A673 (cell line): Measurements from ENCODE around the gene CIART. TPM values are rescaled to one million over a fixed set of nuclear protein-coding genes. Genes with fewer than 3 reads are reported as not detected.

ENCODE experiments used
- BruUV-seq: library from RNA; stranded (reverse); fragments of 400-500 nt; replicated peaks from 2 replicates; lab custom pipeline; 2021; lab: Mats Ljungman, UMichigan
- CTCF ChIA-PET: fragments of 300-600 bp; sonication (Branson Sonifier 250); formaldehyde crosslinking; loops from one replicate; lab custom pipeline; 2022; ENCODE audit warnings: antibody characterized with exemption; lab: Charles Lee
- POLR2A ChIA-PET: fragments of 300-600 bp; sonication (Branson Sonifier 250); formaldehyde crosslinking; loops from one replicate; lab custom pipeline; 2022; ENCODE audit warnings: antibody characterized with exemption; ENCODE audit not compliant: low non-redundant PET; lab: Charles Lee
- DNase-seq: peaks from one replicate; pipeline ENCODE4 v3.0.0-alpha.2; 2015; ENCODE audit warnings: low spot score
- H3K27ac ChIP-seq: fragments of 200-600 bp; sonication (generic); 2 replicates; pipeline ENCODE4 v1.5.1; 2016; ENCODE audit warnings: mixed run types, low read depth, mild to moderate bottlenecking, mixed read lengths, antibody characterized with exemption, low read length; ENCODE audit not compliant: poor library complexity, severe bottlenecking
- H3K27me3 ChIP-seq: fragments of 200-600 bp; sonication (generic); replicated peaks from 2 replicates; pipeline ENCODE4 v1.6.1; 2017; ENCODE audit warnings: mixed run types, low read depth, mild to moderate bottlenecking, mixed read lengths, antibody characterized with exemption, low read length; ENCODE audit not compliant: insufficient read depth, poor library complexity
- H3K36me3 ChIP-seq: fragments of 200-600 bp; sonication (generic); 2 replicates; pipeline ENCODE4 v1.6.1; 2016; ENCODE audit warnings: mixed run types, mild to moderate bottlenecking, mixed read lengths, antibody characterized with exemption, low read length; ENCODE audit not compliant: insufficient read depth, poor library complexity, severe bottlenecking
- H3K4me1 ChIP-seq: fragments of 200-600 bp; sonication (generic); 2 replicates; pipeline ENCODE4 v1.6.1; 2017; ENCODE audit warnings: mixed run types, mild to moderate bottlenecking, mixed read lengths, antibody characterized with exemption, low read length; ENCODE audit not compliant: insufficient read depth, poor library complexity, severe bottlenecking
- H3K4me3 ChIP-seq: fragments of 200-600 bp; sonication (generic); 2 replicates; pipeline ENCODE4 v1.5.1; 2016; ENCODE audit warnings: low read depth, mixed run types, mild to moderate bottlenecking, mixed read lengths, low read length; ENCODE audit not compliant: poor library complexity, severe bottlenecking
- H3K9me3 ChIP-seq: fragments of 200-600 bp; sonication (generic); 2 replicates; pipeline ENCODE4 v1.6.1; 2016; ENCODE audit warnings: mixed run types, low read depth, mild to moderate bottlenecking, mixed read lengths, antibody characterized with exemption, low read length; ENCODE audit not compliant: poor library complexity, severe bottlenecking
- EZH2 ChIP-seq: fragments of 200-600 bp; sonication (generic); IDR thresholded peaks from 2 replicates; pipeline ENCODE4 v1.6.1; 2017; ENCODE audit warnings: borderline replicate concordance, low read depth, mild to moderate bottlenecking, mixed read lengths, antibody characterized with exemption, low read length; ENCODE audit not compliant: poor library complexity, severe bottlenecking
- intact Hi-C: fragments of 100-400 bp; cut with micrococcal nuclease; formaldehyde crosslinking; loops from one replicate; pipeline ENCODE4 v1.10.0; 2022; ENCODE audit not compliant: unreplicated experiment
- total RNA-seq: library from RNA; stranded (reverse); gene quantifications from 2 replicates; pipeline ENCODE4 v1.2.3, GENCODE V29; 2021
- TF ChIP-seq, protein P1 (sequence below): fragments of 300-800, 200-600 bp; sonication (generic); conservative IDR thresholded peaks from 2 replicates; pipeline ENCODE4 v1.5.1; 2017; ENCODE audit warnings: low read depth, mild to moderate bottlenecking, antibody characterized with exemption, low read length, moderate library complexity, mixed read lengths

The CIART gene
- total RNA-seq, 1 experiment from 2014 or later: 3.5 TPM

DNA sequence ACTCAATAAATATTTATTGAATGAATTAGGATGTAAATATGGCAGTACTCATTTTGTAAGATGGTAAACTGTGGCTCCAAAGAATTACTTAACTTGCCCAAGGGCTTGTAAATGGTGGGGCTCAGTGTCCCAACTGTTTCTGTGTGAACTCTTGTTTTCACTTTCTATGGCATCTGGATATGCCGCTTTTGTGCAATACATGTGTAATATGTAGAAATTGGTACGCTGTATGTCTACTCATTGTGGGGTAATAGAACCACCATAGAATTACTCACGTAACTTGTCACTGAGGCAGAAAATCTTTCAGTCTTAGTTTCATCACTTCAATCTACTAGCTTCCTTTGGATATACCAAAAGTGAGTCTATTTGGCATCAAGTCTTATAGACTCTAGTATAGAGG lies 40.0 kb downstream of the CIART start:
- no peak for TF ChIP-seq EZH2
- TF ChIP-seq, protein P1, sequence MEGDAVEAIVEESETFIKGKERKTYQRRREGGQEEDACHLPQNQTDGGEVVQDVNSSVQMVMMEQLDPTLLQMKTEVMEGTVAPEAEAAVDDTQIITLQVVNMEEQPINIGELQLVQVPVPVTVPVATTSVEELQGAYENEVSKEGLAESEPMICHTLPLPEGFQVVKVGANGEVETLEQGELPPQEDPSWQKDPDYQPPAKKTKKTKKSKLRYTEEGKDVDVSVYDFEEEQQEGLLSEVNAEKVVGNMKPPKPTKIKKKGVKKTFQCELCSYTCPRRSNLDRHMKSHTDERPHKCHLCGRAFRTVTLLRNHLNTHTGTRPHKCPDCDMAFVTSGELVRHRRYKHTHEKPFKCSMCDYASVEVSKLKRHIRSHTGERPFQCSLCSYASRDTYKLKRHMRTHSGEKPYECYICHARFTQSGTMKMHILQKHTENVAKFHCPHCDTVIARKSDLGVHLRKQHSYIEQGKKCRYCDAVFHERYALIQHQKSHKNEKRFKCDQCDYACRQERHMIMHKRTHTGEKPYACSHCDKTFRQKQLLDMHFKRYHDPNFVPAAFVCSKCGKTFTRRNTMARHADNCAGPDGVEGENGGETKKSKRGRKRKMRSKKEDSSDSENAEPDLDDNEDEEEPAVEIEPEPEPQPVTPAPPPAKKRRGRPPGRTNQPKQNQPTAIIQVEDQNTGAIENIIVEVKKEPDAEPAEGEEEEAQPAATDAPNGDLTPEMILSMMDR: no peak
- BruUV-seq: no TSS peak
- ChIA-PET CTCF (no interaction called here), POLR2A (no interaction called here)
- no peak for DNase-seq
- Histone ChIP-seq H3K9me3 (no peaks in the 10 kb centered on the region), H3K4me1 (peaks cover 7% of the 10 kb centered on the region), H3K36me3 (peaks cover 26% of the 10 kb centered on the region), H3K27me3 (no peaks in the 10 kb centered on the region), H3K4me3 (peak overlapping the region; percentile 81), H3K27ac (peak overlapping the region; percentile 84)
- intact Hi-C loops: no loop called here

DNA sequence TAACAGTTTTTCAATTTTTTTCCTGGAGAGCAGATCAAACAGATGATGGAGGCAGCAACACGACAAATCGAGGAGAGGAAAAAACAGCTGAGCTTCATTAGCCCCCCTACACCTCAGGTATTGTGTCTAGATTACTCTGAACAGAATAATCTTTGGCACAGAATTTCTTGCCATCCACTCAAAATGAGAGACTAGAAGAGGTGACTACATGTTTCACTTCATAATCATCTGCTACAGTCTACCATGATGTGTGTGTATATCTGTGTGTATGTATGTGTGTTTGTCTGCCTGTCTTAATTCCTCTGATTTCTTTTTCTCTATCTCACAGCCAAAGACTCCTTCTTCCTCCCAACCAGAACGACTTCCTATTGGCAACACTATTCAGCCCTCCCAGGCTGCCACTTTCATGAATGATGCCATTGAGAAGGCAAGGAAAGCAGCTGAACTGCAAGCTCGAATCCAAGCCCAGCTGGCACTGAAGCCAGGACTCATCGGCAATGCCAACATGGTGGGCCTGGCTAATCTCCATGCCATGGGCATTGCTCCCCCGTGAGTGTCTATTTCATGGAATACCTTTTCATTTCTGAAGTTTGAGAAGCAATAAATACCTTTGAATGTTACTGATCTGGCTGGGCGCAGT lies 50.4 kb downstream of the CIART start:
- H3K4me3 ChIP-seq: no peak overlapping the region
- no peak for DNase-seq
- TF ChIP-seq EZH2: no peak
- TF ChIP-seq, protein P1: no peak
- no TSS peak for BruUV-seq
- POLR2A ChIA-PET: no interaction called here
- H3K27me3 ChIP-seq: no peaks in the 10 kb centered on the region
- H3K4me1 ChIP-seq: no peaks in the 10 kb centered on the region
- no peak overlapping the region for H3K27ac ChIP-seq
- peaks cover 87% of the 10 kb centered on the region for H3K36me3 ChIP-seq
- CTCF ChIA-PET: no interaction called here
- H3K9me3 ChIP-seq: no peaks in the 10 kb centered on the region
- intact Hi-C loops: no loop called here

Other genes with a start within 250 kb of the CIART start
- 50.3 and 51.3 TPM in 2 replicates for gene VPS45, start 214.8 kb upstream of the CIART start, total RNA-seq
- gene PLEKHO1, start 132.6 kb upstream of the CIART start, total RNA-seq: 67.2 and 73.1 TPM in 2 replicates
- 141 and 153 TPM in 2 replicates for gene ANP32E, start 46.4 kb upstream of the CIART start, total RNA-seq
- gene CA14, start 24.8 kb upstream of the CIART start, total RNA-seq: 2.0 and 2.2 TPM in 2 replicates
- gene APH1A, start 13.5 kb upstream of the CIART start, total RNA-seq: 136 and 144 TPM in 2 replicates
- gene C1orf54, start 9.8 kb upstream of the CIART start, total RNA-seq: 9.2 and 11.3 TPM in 2 replicates
- gene MRPS21, start 11.3 kb downstream of the CIART start, total RNA-seq: 88.5 and 96.3 TPM in 2 replicates
- gene PRPF3, start 39.0 kb downstream of the CIART start, total RNA-seq: 76.8 and 86.0 TPM in 2 replicates
- gene RPRD2, start 81.6 kb downstream of the CIART start, total RNA-seq: 44.5 and 46.6 TPM in 2 replicates
- 32.0 and 36.6 TPM in 2 replicates for gene TARS2, start 204.9 kb downstream of the CIART start, total RNA-seq
- gene ECM1, start 225.6 kb downstream of the CIART start, total RNA-seq: 55.9 and 61.2 TPM in 2 replicates
- 1.6 TPM in 1 of 2 replicates, not detected in the other for gene FALEC, start 233.2 kb downstream of the CIART start, total RNA-seq